Lower lobe of right lung (tissue), 2 donors: ENCODE measurements around the gene DENND6B. TPM values are rescaled to one million over a fixed set of nuclear protein-coding genes. Genes with fewer than 3 reads are reported as not detected.
"Not testable (repeated sequence)": the region's sequence is repeated elsewhere in the genome, so short reads cannot be mapped to it uniquely, and the experiment has no call there.

ENCODE experiments used
- ATAC-seq, 2 donors: fragments of 200-7000 bp; cut with Tn5 transposase; one replicate each; pipeline ENCODE4 v1.9.1; 2020 to 2022; ENCODE audit warnings: mild to moderate bottlenecking in 2 of 2, moderate library complexity in 2 of 2
- DNase-seq: peaks from one replicate; pipeline ENCODE4 v3.0.0-alpha.2; 2020
- H3K27ac ChIP-seq: fragments of 200-600 bp; one replicate; pipeline ENCODE4 v1.8.0; 2022
- H3K27me3 ChIP-seq: fragments of 200-600 bp; one replicate; pipeline ENCODE4 v1.8.0; 2022; ENCODE audit warnings: low read depth
- H3K36me3 ChIP-seq: fragments of 200-600 bp; one replicate; pipeline ENCODE4 v1.8.0; 2022; ENCODE audit warnings: mild to moderate bottlenecking
- H3K4me1 ChIP-seq: fragments of 200-600 bp; one replicate; pipeline ENCODE4 v1.8.0; 2022
- H3K4me3 ChIP-seq: fragments of 200-600 bp; one replicate; pipeline ENCODE4 v1.8.0; 2022; ENCODE audit warnings: mild to moderate bottlenecking
- H3K9me3 ChIP-seq: fragments of 200-600 bp; one replicate; pipeline ENCODE4 v1.8.0; 2022
- CTCF ChIP-seq: fragments of 200-600 bp; IDR thresholded peaks from one replicate; pipeline ENCODE4 v1.8.0; 2022; ENCODE audit warnings: antibody characterized with exemption, mild to moderate bottlenecking
- intact Hi-C: fragments of 100-400 bp; cut with DNase I; formaldehyde crosslinking; loops from one replicate; pipeline ENCODE4 v1.11.0; 2022
- total RNA-seq: library from RNA; stranded (reverse); fragmentation: NEBNext Ultra II Directional; extraction: Animal tissue kit (Norgen Biotek cat#: 25700); gene quantifications from one replicate; pipeline ENCODE4 v1.2.1, GENCODE V29; 2021
- donor health status: DM: no; HTN: yes; CAD: no; lungs with severe emphysema.

DENND6B gene
- total RNA-seq, 1 donor from 2014 or later, result 14.4 TPM

GRCh38 chr22:50277761-50278160 lies 49.1 kb downstream of the DENND6B start:
- no peak for TF ChIP-seq CTCF
- Histone ChIP-seq H3K27me3 (no peaks in the 10 kb centered on the region), H3K4me3 (no peak overlapping the region), H3K36me3 (peaks cover 78% of the 10 kb centered on the region), H3K4me1 (peaks cover 18% of the 10 kb centered on the region), H3K9me3 (no peaks in the 10 kb centered on the region), H3K27ac (no peak overlapping the region)
- intact Hi-C loops, result loop anchor here (10.0 kb wide), 1 partner anchor 47 kb away; the partner anchor contains the start of gene DENND6B
- ATAC-seq (no peak), DNase-seq (no peak)

- H3K4me1 ChIP-seq, result peaks cover 19% of the 10 kb centered on the region
- no peaks in the 10 kb centered on the region for H3K9me3 ChIP-seq
- peak; percentile 89 to 93 for ATAC-seq
- peaks cover 62% of the 10 kb centered on the region for H3K36me3 ChIP-seq
- peak; percentile 68 for TF ChIP-seq CTCF
- intact Hi-C loops, result loop anchor here (10.0 kb wide), 1 partner anchor 49 kb away; the partner anchor contains the start of gene DENND6B
- H3K27me3 ChIP-seq, result no peaks in the 10 kb centered on the region
- no peak overlapping the region for H3K4me3 ChIP-seq
- peak; percentile 88 for DNase-seq
- peak overlapping the region; percentile 41 for H3K27ac ChIP-seq
These were observed 50.7 kb downstream of the DENND6B start for GRCh38 chr22:50276143-50276542.

- no peak for ATAC-seq
- H3K9me3 ChIP-seq, result no peaks in the 10 kb centered on the region
- H3K27ac ChIP-seq, result no peak overlapping the region
- no peak for TF ChIP-seq CTCF
- intact Hi-C loops, result loop anchor here (10.0 kb wide), 1 partner anchor 49 kb away; the partner anchor contains the start of gene DENND6B
- H3K36me3 ChIP-seq, result peaks cover 54% of the 10 kb centered on the region
- no peak overlapping the region for H3K4me3 ChIP-seq
- H3K27me3 ChIP-seq, result no peaks in the 10 kb centered on the region
- peaks cover 25% of the 10 kb centered on the region for H3K4me1 ChIP-seq
- no peak for DNase-seq
These were observed 51.4 kb downstream of the DENND6B start for GRCh38 chr22:50275181-50276055.

- Histone ChIP-seq H3K4me3 (no peak overlapping the region), H3K4me1 (peaks cover 29% of the 10 kb centered on the region), H3K27me3 (no peaks in the 10 kb centered on the region), H3K27ac (no peak overlapping the region), H3K9me3 (no peaks in the 10 kb centered on the region), H3K36me3 (peaks cover 48% of the 10 kb centered on the region)
- ATAC-seq (no peak), DNase-seq (no peak)
- TF ChIP-seq CTCF, result no peak
- intact Hi-C loops, result loop anchor here (10.0 kb wide), 1 partner anchor 50 kb away; the partner anchor contains the start of gene DENND6B
These were observed 52.0 kb downstream of the DENND6B start for GRCh38 chr22:50274771-50275170.

DNA sequence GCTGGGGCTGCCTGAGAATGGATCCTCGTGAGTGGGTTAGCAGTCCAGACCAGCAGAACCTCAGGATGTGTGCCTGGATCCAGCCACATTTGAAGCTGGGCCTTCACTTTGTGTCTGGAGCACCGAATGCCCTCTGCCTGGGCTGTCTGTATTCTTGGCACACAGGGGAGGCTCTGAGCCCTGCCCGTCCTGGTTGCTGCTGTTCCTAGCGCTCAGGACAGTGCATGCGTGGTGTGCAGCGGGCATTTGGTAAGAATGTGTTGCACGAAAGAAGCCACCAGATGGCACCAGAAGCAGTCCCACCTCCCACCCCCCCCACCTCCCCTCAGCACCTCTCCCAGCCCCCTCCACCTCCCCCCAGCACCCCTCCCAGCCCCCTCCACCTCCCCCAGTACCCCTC lies 52.5 kb downstream of the DENND6B start:
- Histone ChIP-seq H3K4me1 (peaks cover 33% of the 10 kb centered on the region), H3K4me3 (no peak overlapping the region), H3K9me3 (no peaks in the 10 kb centered on the region), H3K27me3 (no peaks in the 10 kb centered on the region), H3K27ac (no peak overlapping the region), H3K36me3 (peaks cover 43% of the 10 kb centered on the region)
- intact Hi-C loops, result loop anchor here (10.0 kb wide), 1 partner anchor 50 kb away; the partner anchor contains the start of gene DENND6B
- ATAC-seq (no peak), DNase-seq (no peak)
- TF ChIP-seq CTCF, result no peak

GRCh38 chr22:50273781-50274180 lies 53.0 kb downstream of the DENND6B start:
- intact Hi-C loops, result loop anchor here (10.0 kb wide), 1 partner anchor 51 kb away; the partner anchor contains the start of gene DENND6B

GRCh38 chr22:50273352-50273751 lies 53.5 kb downstream of the DENND6B start:
- ATAC-seq, H3K9me3 ChIP-seq, DNase-seq, H3K27ac ChIP-seq, H3K27me3 ChIP-seq, H3K4me3 ChIP-seq: not testable (repeated sequence)
- intact Hi-C loops, result loop anchor here (10.0 kb wide), 1 partner anchor 51 kb away; the partner anchor contains the start of gene DENND6B
- peaks cover 43% of the 10 kb centered on the region for H3K4me1 ChIP-seq
- peaks cover 34% of the 10 kb centered on the region for H3K36me3 ChIP-seq

More at GRCh38 chr22:50273781-50274180, 53.0 kb downstream of the DENND6B start:
- Histone ChIP-seq H3K4me1 (peaks cover 39% of the 10 kb centered on the region), H3K36me3 (peaks cover 38% of the 10 kb centered on the region)
- H3K27me3 ChIP-seq, H3K4me3 ChIP-seq, H3K27ac ChIP-seq, DNase-seq, H3K9me3 ChIP-seq, ATAC-seq: not testable (repeated sequence)
